GM12892 (cell line): ENCODE results near the gene SUMO2.
A peak's percentile ranks its signal among the peaks of the same experiment; 100 is the strongest.
"Not testable (repeated sequence)": the region's sequence is repeated elsewhere in the genome, so short reads cannot be mapped to it uniquely, and the experiment has no call there.

Experiments used
- DNase-seq: peaks from one replicate; pipeline ENCODE4 v3.0.0; 2011; ENCODE audit not compliant: insufficient read length
- FAIRE-seq: peaks from 2 replicates; lab custom pipeline; 2011; peaks lifted over from hg19 to GRCh38; lab: Jason Lieb, UNC
- POLR2A ChIP-seq: IDR thresholded peaks from 2 replicates; pipeline ENCODE4 v1.6.1; 2011; ENCODE audit warnings: low read depth, low read length, control low read depth
- POLR2AphosphoS5 ChIP-seq: IDR thresholded peaks from 2 replicates; pipeline ENCODE4 v1.6.1; 2011; ENCODE audit warnings: low read depth, low read length, control low read depth
- TAF1 ChIP-seq: IDR thresholded peaks from 2 replicates; pipeline ENCODE4 v1.6.1; 2011; ENCODE audit warnings: low read depth, mild to moderate bottlenecking, control low read depth, low read length, borderline replicate concordance

Gene SUMO2

DNA sequence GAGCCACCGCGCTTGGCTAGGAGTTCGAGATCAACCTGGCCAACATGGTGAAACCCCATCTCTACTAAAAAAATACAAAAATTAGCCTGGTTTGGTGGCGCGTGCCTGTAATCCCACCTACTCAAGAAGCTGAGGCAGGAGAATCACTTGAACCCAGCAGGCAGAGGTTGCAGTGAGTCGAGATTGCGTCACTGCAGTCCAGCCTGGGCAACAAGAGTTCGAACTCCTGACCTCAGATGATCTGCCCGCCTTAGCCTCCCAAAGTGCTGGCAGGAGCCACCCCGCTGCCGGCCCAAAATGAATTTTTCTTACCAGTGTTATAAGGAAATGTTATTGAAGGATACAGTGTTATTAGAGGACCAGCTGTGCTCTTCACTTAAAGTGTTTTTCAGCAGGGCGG, 25.0 kb upstream of the SUMO2 start:
- FAIRE-seq (no peak), DNase-seq (no peak)
- TF ChIP-seq TAF1 (no peak), POLR2A (no peak), POLR2AphosphoS5 (no peak)

DNA sequence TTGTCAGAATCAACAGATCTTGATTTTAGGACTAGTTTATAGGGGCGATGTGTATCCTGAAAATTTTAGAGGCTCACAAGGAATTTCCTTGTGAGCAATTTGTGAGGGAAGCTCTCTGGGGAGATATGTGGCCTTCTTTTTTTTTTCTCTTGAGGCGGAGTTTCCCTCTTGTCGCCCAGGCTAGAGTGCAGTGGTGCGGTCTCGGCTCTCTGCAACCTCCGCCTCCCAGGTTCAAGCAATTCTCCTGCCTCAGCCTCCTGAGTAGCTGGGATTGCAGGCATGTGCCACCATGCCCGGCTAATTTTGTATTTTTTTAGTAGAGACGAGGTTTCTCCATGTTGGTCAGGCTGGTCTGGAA, 24.3 kb upstream of the SUMO2 start:
- not testable (repeated sequence) for FAIRE-seq, DNase-seq

DNA sequence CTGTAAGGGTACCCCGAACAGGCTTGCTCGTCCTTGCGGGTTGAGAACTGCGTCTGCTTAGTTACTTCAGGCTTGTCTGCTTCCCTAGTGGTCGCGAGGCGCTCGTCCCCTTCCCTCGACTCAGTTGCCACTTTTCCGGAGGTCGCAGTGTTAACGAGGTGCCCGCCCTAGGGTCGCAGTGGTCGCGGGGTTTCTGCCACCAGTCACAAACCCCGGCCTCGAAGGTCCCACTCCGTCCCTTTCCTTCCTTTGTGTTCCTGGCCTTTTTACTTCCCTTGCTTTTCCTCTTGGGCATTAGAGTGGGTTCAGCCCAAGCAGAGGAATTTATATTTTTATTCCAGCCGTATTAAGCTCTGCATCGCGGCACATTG, 23.0 kb upstream of the SUMO2 start:
- no peak for FAIRE-seq
- no peak for DNase-seq
- no peak for TF ChIP-seq TAF1
- no peak for TF ChIP-seq POLR2AphosphoS5
- no peak for TF ChIP-seq POLR2A

DNA sequence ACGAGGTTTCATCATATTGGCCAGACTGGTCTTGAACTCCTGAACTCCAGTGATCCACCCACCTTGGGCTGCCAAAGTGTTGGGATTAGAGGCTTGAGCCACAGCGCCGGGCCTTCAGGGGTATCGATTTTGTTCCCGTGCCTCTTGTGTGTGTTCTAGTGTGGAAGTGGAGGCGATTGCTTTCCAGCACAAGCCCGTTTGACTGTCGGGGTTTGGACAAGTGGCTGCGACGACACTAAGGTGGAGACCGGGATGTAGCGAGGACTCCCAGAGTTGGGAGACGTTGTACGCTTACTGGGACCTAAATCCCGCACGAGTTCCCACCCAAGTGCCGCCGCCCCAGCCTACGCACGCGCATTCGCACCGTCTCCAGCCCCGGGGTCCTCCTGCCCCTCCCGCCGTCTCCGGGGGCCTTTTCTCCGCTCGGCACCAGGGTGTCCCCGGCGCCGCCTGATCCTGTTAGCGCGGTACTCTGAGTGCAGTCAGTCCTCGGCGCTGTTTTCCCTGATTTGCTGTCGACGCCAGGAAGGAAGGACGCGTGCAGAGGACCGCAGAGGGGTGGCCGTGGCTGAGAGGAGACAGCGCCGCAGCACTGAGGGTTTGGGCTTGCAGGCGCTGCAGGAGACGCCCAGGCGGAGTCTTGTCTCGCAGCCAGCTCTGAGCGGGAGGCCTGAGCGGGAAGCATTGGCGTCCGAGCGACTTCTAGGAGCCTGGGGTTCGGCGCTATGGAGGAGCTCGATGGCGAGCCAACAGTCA, 22.5 kb upstream of the SUMO2 start, which contains the start of gene NUP85:
Gene NUP85 (plus strand): TSS at position 643 of the 756 bp plus-strand sequence. CDS start 83 bp downstream, at position 726.
- DNase-seq (peak; percentile 99), FAIRE-seq (peak; percentile 91)
- TF ChIP-seq TAF1 (peak; percentile 73), POLR2A (peak; percentile 90), POLR2AphosphoS5 (peak; percentile 84)

DNA sequence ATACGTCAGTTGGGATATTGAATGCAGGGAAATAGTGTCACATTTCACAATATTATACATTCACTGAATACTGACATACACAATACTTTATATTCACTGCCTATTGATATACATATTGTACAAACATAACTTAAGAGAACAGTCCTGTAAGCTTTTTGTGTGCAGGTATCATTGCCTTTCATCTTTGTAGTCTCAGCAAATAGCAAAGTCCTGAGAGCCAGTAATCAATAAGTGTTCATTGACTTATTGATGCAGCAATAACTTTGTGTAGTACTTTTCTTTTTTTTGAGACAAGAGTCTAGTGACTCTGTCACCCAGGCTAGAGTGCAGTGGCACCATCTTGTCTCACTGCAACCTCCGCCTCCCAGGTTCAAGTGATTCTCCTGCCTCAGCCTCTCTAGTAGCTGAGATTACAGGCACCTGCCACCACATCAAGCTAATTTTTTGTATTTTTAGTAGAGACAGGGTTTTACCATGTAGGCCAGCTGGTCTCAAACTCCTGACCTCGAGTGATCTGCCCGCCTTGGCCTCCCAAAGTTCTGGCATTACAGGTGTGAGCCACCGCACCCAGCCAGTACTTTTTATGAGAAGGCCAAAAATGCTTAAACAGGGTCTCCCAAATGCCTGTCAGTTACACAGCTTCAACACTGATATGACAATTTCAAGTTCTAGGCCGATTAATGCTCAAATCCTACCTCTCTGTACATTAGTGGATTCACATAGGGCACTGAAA, 17.3 kb upstream of the SUMO2 start:
- FAIRE-seq, result no peak

DNA sequence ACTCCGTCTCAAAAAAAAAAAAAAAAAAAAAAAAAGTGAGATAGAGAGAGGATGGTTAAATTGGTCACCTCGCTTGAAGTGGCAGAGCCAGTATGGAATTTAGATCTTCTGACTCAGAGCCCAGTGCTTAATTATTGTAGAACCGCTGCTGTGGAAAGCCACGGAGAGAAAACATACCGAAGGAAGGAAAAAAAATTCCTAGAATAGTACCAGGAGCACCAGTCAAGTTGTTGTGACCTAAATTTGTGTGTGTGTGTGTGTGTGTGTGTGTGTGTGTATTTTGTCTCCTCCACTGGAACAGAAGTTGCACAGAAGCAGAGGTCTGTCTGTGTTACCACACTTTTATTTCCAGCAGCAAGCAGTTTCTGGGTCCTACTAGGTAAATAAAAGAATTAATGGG, 12.1 kb upstream of the SUMO2 start:
- no peak for TF ChIP-seq TAF1
- no peak for TF ChIP-seq POLR2AphosphoS5
- TF ChIP-seq POLR2A, result no peak
- FAIRE-seq, result no peak
- no peak for DNase-seq

More for the DNA sequence above, 17.3 kb upstream of the SUMO2 start:
- no peak for TF ChIP-seq TAF1
- no peak for TF ChIP-seq POLR2A
- TF ChIP-seq POLR2AphosphoS5, result no peak
- DNase-seq, result no peak

DNA sequence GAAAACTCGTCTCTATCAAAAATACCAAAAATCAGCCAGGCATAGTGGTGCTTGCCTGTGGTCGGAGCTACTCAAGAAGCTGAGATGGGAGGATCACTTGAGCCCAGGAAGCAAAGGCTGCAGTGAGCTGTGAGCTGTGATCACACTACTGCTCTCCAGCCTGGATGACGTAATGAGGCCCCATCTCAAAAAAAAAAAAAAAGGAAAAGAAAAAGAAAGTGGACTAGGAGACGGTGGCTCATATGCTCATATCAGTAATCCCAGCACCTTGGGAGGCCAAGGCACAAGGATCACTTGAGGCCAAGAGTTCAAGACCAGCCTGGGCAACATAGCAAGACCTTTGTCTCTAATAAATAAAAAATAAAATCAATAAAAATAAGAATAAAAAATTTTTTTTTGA, 8.8 kb upstream of the SUMO2 start:
- FAIRE-seq (no peak), DNase-seq (no peak)
- TF ChIP-seq POLR2AphosphoS5 (no peak), TAF1 (no peak), POLR2A (no peak)

DNA sequence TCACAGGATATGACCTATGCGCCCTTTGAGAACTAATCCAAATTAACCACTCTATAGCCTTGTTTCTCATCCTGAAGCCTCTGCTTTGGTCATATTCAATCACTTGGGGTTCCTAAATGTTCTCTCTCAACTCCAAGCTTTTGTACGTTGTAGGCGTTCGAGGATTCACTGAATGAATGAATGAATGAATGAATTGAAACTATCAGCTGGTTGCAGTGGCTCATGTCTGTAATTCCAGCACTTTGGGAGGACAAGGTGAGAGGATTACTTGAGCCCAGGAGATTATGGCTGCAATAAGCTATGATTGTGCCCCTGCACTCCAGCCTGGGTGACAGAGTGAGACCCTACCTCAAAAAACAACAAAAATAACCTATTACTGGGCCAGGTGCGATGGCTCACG, 5.9 kb upstream of the SUMO2 start:
- FAIRE-seq (no peak), DNase-seq (no peak)
- TF ChIP-seq TAF1 (no peak), POLR2AphosphoS5 (no peak), POLR2A (no peak)

DNA sequence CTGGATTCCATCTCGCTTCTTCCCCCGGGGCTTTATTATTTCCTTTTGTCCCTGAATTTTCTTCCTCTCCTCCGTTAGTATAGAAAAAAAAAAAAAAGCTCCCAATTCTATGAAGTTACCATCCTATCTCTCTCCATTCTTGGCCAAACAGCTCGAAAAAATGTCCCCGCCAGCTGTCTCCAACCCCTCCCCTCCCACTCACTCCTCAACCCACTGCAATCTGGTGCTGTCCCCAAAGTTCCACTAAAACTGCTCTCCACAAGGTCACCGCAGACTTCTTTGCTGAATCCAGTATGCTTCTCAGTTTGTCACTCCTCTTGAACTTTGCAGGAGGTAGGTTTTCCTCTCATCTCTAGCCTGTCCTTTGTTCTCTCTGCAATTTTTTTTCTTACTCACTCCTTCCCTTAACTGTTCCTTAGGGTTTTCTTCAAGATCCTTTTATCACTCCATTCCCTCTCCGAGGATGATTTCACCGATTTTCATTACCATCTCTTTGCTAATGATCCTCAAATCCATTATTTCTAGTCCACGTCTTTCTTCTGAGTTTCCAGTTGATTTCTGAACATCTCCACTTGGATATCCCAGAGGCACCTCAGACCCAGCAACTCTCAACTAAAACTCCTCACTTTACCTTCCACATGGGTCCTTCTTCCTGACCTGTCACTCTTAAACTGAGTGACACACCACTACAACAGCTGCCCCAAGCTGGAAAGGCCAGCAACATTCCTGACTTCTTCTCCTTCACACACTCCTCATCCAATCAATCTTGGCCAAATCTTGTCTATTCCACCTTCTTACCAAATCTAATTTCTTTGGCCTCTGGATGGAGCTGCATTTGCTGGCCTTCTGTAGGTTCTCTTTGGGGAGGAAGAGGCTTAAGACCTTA, 1.5 kb upstream of the SUMO2 start:
- FAIRE-seq (no peak), DNase-seq (no peak)
- TF ChIP-seq POLR2A, result no peak
- no peak for TF ChIP-seq POLR2AphosphoS5
- no peak for TF ChIP-seq TAF1

DNA sequence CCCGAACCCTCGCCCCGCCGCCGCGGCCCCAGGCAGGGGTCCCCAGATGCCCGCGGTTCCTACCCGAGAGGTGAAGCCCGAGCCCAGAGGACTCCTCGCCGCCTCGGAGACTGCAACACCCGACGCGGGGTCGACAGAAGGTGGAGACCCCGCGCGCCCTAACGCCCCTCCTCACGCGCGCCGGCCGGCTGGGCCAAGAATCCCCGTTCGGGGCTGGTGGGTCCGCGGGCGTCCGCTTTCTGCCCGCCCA, 515 bp downstream of the SUMO2 start:
- FAIRE-seq, result no peak
- TF ChIP-seq POLR2AphosphoS5 (peak; percentile 63), POLR2A (no peak; the same call in 1 of the 2 replicates)
- DNase-seq, result no peak

DNA sequence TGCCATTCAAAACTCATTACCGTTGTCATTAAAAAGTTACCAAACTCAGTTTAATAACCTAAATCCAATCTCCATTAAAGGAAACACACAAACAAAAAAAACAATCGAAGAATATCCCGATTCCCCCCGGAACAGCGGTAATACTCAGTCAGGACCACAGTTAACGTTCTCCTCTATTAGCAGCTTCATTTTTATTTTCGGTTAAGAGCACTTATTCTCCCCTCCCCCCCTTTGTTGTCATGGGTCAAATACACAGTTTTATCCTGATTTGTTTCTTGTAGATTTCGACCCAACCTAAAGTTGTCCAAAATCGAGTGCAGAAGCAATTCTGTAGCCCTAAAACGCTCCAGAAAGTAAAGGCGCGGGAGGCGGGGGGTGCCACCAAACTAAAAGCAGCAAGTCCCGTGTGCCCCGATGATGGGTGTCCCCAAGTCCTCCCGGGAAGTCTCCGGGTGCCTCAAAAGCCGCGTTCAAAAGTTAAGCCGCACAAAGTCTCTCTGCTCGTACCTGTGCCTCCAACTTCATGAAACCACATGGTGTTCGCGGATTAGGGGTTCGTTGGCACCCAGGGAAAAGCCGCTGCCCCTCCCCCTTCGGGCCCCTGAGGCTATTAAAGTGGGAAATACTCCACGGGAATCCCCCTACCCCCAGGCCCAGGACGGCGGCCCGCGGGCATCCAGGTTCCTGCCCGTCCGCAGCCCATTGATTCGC, 996 bp downstream of the SUMO2 start:
- FAIRE-seq (no peak), DNase-seq (no peak)
- TF ChIP-seq POLR2AphosphoS5 (0 out of 2 replicates have a peak, but pooled peaks have one; percentile 5), TAF1 (no peak)
